DOHH2 (cell line): ENCODE results near the gene OSM.

ENCODE experiments used
- CTCF ChIP-seq: fragments of 200-600 bp; sonication (generic); IDR thresholded peaks from one replicate; pipeline ENCODE4 v1.5.1; 2014; ENCODE audit warnings: antibody characterized with exemption, mild to moderate bottlenecking, low read depth, low read length; ENCODE audit not compliant: poor library complexity, severe bottlenecking
- EZH2phosphoT487 ChIP-seq: fragments of 200-600 bp; sonication (generic); IDR thresholded peaks from 2 replicates; pipeline ENCODE4 v1.6.1; 2017; ENCODE audit warnings: borderline replicate concordance, mild to moderate bottlenecking, antibody characterized with exemption, low read length, moderate library complexity, mixed read lengths

- TF ChIP-seq CTCF (no peak), EZH2phosphoT487 (no peak)
Observed at GRCh38 chr22:30267382-30268302, 991 bp upstream of the OSM start.
